HG02759 (cell line): Measurements from ENCODE around the gene C1GALT1.
A peak's percentile ranks its signal among the peaks of the same experiment; 100 is the strongest.
"Not testable (repeated sequence)": the region's sequence is repeated elsewhere in the genome, so short reads cannot be mapped to it uniquely, and the experiment has no call there.

Experiments
- ATAC-seq: cut with Tn5 transposase; IDR thresholded peaks from one replicate; pipeline ENCODE4 v1.9.1; 2021; ENCODE audit warnings: mild to moderate bottlenecking, moderate library complexity; ENCODE audit not compliant: unreplicated experiment

Gene C1GALT1

DNA sequence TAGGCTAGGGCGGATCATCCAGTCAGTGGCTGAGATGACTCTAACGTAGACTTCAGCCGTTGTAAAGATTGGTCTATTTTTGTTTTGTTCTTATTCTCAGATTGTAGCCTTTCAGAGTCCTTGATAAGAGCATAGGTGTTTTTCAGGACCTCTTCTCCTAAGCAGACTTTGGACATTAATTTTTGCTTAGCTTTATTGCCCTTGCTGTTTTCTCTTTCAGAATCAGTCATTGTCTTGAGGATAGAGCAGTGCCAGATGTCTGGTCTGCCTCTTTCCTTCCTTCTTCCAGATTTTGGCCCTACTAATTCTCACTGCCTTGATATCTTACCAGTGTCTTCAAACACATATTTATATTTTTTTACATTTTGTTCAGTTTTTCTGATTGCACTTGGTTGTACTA, 49.5 kb downstream of the C1GALT1 start:
- no peak for ATAC-seq

DNA sequence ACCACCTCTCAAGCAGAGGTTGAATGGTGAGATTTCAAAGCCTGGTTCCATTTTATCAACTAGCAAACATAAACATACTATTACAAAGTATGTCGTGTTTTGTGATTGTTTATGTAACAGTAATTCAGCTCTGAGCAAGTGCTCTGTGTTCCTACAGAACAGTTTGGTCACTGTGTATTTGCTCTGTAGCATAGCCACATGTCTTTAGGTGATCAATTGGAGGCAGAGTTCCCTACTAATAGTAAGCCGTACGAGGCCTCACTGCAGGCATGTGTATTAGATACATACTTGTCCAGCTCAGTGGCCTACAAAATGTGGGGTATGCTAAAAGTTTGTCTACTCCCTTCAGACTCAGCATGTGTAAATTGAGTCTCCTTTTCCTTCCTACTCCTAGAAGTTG, 53.0 kb downstream of the C1GALT1 start:
- no peak for ATAC-seq

DNA sequence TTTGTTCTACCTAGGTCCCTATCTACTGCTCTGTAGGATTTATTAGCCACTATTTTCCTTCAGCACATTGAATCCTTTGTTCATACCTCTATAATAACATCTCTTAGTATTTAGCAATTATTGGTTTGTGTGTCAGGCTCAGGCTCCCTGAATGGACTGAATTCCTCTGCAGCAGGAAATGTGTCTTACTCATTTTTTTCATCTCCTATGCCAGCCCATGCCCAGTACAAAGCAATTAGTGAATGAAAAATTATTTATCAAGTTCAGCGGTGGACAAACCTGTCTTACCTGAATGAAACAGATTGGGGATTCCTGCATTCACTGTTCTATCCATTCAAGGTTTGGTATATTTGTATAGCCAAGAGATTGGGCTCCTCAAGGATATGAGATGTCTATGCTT, 53.7 kb downstream of the C1GALT1 start:
- ATAC-seq = no peak

DNA sequence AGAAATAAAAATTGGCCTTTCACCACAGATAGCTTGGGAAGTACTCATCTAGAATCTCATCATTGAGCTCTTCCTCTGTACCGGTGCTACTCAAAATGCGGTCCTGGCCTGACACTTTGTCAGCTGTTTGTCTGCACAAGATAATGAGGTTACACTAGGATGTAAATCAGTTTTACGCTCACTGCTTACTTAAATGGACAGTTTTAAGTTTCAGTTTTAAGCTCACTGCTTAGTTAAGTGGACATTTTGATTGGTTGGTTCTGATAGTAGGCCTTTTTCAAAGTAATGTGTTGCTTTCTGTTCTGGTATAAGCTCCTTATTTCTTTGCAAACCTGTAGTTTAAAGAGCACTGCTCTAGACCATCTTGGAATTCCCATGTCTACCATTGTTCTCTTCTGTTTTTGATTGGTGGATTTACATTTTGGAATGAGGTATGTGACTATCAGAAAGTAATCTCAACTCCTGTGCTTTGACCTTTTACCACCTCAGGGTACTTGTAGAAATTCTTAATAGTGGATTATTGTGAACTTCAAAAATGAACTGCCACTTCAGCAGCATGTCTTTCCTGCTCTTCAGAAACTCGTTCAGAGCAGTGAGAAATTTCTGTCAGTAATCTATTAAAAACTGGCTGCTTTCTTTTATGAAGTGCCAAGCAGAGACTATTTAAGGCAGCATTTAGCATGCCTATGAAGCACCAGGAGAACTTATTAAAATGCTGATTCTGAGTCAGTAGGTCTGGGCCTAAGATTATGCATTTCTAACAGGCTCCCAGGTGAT, 55.0 kb downstream of the C1GALT1 start:
- ATAC-seq = no peak

DNA sequence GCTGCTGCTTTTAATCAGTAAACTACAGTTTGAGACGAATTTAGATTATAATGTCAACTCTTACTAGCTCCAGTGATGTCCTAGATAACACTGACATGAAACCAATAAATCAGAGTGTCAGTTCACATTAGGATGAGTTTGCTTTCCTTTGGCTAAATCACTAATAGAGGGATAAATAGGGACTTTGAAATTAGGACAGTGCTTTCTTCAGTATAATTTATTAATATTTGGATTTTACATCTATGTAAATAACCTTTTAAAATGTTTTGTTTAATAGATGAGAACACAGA, 55.6 kb downstream of the C1GALT1 start:
- no peak for ATAC-seq

DNA sequence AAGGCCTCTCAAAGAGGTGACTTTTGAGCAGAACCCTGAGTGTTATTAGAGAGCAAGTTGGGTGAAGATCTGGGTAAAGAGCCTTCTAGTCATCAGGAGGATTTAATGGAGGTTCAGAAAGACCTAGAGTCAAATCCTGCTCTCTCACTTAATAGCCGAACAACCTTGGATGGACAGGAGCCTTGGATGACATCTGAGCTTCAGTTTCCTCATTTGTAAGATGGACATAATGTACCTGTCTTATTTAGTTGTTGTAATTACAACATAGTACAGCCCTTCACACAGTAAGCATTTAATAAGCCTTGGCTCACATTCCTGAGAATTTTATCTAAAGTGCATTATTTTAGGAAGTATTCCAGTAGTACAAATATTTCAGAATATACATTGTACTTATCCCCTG, 57.0 kb downstream of the C1GALT1 start:
- ATAC-seq = no peak

DNA sequence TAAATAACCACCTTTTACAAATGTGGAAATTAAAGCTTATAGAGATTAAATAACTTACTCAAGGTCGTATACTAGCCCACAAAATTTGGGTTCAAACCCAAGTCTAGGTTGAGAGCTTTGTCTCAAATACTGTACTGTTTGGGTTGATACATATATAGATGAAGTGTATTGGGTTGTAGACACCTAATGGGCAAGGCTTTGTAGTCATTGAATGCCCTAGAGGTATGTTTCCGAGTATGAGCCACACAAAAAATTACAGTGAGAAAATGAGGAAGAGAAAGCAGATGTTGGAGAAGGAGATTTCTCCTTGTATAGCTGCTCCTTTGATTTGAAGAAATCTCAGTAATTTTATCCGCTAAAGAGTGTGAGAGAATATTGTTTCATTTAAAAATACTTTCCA, 60.6 kb downstream of the C1GALT1 start:
- no peak for ATAC-seq

DNA sequence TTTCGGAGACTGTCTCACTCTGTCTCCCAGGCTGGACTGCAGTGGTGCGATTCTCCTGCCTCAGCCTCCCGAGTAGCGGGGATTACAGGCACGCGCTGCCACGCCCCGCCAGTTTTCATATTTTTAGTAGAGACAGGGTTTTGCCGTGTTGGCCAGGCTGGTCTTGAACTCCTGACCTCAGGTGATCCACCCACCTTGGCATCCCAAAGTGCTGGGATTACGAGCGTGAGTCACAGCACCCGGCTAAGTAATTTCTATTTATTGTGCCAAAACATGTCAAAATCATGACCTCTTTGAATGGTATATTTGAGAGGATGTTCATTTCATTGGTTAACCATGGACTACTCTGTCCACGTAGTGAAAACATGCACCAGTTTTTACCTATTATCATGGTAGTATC, 62.9 kb downstream of the C1GALT1 start:
- not testable (repeated sequence) for ATAC-seq

DNA sequence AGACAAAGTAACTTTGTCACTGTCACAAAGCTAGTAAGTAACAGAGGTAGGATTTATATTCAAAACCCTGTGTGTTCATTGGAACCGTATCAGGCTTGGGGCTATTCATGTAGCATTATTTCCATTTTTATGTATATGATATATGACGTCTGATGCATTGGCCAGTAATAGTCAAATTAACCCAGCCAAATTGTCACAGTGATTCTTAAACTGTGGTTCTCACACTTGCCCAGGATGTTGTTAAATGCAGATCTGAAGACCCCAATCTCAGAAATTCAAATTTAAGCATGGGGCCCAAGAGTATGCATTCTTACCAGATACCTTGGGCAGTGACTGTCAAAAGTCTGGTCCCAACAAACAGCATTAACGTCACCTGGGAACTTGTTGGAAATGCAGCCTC, 63.9 kb downstream of the C1GALT1 start:
- ATAC-seq = no peak

DNA sequence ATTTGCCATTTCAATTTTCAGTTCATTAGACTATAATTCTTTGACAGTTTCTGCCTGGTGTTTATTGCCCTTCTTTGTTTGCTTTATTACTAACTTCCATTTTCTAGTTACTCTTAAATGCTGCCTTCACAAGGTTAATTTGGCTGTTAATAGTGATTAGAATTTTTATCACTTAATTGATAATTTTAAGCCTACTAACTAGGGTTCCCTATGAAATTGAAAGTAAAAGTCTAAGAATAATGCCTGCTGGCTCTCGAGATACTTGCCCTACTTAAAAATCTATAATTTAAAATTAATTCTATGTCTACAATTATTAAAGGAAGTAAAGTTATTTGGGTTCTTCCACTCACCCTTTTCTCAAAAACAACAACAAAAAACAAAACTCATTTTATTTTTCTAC, 65.3 kb downstream of the C1GALT1 start:
- ATAC-seq = no peak

DNA sequence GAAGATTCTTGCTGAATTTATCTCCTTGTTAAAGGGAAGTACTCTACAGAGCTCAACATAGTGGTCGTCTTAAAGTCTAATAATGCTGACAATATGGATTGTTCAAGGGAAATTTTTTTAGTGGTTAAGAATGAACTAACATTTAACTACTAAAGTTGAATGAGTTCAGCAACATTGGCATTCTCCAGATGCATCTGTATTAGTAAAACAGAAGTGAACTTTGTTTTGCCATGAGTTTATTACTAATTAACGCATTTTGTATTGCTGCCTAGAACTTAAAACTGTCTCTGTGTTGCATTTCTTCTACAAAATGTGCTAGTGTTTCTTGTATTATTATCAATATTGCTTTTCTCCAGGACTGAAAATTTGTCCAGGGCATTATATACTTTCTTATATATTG, 67.5 kb downstream of the C1GALT1 start:
- ATAC-seq = no peak

DNA sequence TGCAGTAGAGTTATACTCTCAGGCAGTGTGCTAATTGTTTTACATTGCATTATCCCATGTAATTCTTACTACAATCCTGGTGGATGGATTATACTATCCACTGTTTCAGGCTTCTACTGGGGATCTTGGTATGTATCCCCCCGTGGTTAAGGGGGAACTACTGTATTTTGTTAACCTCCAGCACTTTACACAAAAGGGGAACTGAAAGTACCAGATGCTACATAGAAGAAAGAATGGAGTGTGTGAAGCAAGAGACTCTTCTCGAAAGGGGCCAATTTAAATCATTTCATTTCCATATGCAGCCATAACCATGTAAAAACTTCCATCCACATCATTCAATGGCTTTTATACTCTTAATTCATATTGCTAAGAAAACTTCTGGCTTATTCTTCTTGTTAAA, 69.4 kb downstream of the C1GALT1 start:
- peak; percentile 93 for ATAC-seq

DNA sequence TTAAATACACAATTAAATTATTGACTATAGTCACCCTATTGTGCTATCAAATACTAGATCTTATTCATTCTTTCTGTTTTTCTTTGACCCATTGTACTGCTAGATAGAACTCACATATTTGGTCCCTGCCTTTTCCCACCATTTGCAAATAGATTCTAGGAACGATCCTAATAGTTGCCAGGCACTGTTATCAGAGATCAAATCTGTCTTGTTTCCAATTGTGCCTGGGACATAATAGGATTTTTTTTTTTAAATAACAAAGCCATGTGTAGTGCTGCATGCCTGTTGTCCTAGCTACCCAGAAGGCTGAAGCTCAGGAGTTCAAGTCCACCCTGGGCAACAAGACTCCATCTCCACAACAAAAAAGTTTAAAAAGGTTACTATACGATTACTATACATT, 72.0 kb downstream of the C1GALT1 start:
- ATAC-seq = no peak

DNA sequence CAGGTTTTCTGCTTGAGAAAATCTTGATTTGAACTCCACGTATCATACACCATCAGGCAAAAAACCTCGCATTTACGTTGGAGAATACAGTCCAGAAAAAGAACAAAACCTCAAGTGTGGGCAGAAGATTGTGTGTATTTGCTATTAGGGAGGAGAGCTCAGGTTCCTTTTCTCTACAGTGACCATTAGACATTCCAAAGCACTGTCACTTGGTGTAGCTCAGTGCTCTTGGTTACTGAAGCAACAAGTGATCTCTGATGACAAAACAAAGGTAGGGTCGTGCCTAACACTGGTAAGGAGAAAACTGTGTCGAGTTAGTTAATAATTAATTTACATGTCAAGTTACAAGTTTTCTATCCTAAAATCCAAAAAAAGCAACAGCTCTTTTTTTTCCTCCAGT, 72.6 kb downstream of the C1GALT1 start:
- ATAC-seq = no peak

DNA sequence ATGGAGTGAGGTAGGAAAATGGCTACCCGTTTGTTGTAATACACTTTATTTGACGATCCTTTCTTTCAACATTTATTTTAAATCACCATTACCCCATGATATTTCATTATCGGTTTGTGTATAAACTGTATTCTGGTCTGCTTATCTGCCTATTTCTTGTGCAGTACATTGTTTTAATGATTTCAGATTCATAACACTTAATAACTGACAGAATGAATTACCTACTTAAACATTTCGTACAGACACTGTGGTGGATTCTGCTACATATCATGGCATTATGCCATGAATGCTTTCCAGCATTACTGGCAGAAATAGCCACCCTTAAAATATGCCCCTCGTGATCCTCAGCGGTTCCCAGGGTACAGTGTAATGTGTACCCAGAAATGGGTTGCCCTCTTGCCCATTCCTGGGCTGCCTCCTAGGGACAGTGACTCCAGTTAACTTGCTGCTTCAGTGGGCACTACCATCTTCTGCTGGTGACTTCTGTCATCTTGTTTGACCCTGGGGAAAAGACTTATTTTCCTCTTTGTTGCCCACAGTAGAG, 74.5 kb downstream of the C1GALT1 start:
- ATAC-seq = no peak

DNA sequence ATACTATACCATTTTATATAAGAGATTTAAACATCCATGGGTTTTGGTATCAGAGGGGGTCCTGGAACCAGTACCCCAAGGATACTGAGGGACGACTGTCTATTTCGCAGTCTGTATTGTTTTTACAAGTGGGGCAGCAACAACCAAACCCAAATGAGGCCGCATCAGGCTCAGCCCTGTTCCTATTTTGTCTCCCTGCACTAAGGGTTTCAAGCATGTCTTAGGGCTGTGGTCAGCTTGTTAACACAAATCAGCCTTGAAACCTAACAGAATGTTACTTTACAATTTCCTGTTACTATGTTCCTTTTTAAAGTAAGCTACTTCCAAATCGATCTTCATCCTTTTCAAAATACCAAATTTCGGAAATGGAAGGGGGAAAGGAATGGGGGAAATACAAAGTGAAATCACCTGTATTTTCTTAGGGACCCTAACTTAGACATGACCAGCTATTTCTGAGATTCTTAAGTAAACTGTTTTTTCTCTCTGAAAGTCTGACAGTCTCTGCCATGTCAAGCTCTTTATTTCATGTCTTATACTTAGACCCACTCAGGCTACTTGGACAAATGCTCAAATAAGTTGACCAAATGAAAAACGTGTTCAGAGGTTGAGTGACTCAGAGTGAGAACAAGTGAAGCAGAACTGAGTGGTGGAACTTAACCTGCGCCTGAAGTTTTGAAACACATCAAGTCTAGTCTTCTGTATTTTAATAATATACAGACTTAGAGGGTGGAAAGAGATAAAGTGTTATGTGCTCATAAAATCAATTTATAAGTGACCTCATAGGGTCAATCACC, 75.8 kb downstream of the C1GALT1 start:
- ATAC-seq = peak; percentile 84

DNA sequence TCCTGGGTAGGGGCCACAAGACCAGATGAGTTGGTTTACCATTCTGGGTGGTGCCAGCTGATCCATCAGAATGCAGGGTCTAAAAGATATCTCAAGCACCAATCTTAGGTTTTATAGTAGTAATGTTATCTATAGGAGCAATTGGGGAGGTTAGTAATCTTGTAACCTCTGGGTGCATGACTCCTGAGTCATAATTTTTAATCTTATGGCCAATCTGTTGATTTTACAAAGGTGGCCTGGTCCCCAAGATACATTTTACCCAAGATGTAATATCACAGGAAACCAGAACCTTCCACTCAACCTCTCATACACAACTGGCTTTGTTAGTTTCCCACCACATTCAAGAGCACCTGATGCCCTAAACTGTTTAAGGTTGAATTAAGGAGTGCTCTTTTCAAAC, 79.5 kb downstream of the C1GALT1 start:
- ATAC-seq = no peak

DNA sequence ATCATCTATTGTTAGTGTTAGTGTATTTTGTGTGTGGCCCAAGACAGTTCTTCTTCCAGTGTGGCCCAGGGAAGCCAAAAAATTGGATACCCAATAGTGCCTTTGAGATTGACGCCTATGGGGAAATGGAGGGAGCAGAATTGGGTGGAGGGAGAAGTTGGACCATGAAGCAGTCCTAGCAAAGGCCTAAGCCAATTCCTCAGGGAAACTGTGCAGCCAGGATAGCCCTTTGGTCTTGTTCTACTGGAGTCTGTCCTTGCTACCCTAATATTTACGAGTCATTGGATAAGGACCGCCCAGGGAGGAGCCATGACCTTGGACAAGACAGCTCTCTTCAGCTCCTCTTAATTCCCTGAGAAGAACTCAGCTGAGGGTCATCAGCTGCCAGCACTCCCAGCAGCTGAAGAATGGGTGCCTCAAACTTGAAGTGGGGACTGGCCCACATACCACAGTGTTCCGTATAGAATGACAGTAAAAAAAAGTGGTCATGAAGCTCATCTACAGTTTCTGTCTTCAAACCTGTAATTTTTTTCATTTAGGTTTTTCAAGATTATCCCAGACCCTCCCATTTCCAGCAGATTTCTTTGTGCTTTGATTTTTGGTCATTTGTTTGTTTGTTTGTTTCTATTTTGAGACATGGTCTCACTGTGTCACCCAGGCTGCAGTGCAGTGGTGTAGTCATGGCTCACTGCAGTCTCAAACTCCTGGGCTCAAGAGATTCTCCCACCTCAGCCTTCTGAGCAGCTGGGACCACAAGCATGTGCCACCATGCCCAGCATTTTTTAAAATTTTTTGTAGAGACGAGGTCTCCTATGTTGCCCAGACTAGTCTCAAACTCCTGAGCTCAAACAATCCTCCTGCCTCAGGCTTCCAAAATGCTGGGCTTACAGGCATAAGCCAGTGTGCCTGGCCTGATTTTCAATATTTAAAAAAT, 81.2 kb downstream of the C1GALT1 start:
- no peak for ATAC-seq

DNA sequence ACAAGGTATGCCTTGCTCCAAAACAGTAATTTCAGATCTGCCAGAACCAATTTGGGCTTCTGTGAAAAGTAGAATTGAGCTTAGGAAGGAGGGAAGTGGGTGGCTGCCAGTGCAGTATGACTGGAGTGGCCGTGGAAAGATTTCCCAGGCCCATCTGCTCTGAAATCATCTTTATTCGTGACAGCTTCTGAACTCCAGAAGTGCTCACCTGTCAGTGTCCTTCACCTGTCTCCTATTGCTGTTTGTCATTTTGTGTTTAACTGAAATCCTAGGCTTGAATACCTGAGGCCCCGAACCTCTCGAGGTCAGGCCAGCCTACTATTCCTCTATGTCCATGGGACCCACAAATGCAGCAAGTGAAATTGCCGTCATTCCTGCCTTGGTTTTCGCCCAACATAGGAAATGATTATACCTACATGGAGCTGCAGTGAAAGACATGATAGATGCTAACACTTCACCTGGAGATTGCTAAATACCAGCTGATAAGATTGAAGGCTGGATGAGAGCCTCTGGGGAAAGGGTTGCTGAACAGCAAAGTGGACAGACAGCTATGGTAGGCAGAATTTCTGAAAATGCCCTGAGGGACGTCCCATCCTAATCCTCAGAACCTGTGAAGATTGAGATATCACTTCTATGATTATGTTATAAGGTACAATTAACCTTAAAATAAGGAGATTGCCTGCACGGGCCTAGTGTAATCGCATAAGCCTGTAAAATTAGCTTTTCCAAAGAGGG, 82.1 kb downstream of the C1GALT1 start:
- no peak for ATAC-seq
